GM21367 (cell line): ENCODE data around the gene RNLS.

Experiments
- ATAC-seq: cut with Tn5 transposase; IDR thresholded peaks from one replicate; pipeline ENCODE4 v1.9.1; 2021; ENCODE audit not compliant: unreplicated experiment

The RNLS gene

DNA sequence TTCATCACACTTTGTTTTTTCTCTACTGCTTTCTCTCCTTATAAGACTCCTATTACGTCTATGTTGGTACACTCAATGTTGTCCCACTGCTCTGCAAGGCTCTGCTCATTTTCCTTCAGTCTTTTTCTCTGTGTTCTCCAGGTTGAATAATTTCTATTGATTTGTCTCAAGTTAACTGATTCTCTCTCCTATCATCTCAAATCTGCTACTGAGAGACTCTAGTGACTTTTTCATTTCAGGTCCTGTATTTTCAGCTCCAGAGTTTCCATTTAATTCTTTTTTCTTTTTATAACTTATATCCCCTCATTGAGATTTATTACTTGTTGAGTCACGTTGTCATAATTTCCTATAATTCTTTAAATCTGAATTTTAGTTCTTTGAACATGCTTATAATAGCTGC is 100.9 kb downstream of the RNLS start:
- ATAC-seq, result no peak

DNA sequence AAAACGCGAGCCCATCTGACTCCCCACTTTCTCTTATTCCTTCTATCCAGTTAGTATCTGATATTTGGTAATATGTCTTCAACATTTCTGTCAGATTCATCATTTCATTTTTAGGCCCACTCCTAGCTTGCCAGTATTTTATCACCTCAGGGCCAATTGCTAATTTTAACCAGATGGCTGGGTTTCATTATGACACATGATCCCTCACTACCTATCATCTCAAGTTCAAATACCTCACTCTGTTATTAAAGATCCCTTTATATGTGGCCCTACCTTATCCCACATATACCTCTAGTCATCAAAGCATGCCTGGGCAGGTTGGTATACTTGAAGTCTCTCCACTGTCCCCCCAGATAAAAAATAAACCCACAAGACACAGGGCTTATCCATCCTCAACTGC is 104.9 kb downstream of the RNLS start:
- no peak for ATAC-seq

DNA sequence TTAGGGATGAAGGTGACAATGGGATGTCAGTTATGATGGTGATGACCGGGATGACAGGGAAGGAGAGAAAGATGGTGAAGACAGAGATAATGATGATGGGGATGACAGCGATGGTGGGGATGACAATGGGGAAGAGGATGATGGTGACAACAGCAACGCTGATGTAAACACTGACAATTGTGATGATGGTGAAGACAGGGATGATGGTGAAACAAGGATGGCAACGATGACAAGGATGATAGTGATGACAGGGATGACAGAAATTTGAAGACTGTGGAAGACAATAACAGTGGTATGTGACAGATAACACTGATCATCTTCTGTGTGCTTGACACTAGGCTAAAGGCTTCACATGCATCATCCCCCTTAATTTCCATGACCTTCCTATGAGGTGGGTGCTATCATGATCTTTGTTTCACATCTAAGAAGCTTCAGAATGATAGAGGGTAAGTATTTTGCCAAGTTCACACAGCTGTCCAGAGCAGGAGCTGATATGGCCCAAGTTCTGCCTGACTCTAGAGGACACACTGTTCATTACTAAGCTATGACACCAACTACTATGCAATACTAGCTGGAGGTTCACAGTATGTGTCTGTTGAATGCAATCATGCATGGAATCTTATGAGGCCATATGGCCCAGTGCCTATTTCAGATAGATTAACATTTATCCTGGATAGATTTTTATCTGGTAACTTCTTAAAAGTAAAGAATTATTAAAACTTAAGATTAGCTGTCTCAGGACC is 105.6 kb downstream of the RNLS start:
- no peak for ATAC-seq

DNA sequence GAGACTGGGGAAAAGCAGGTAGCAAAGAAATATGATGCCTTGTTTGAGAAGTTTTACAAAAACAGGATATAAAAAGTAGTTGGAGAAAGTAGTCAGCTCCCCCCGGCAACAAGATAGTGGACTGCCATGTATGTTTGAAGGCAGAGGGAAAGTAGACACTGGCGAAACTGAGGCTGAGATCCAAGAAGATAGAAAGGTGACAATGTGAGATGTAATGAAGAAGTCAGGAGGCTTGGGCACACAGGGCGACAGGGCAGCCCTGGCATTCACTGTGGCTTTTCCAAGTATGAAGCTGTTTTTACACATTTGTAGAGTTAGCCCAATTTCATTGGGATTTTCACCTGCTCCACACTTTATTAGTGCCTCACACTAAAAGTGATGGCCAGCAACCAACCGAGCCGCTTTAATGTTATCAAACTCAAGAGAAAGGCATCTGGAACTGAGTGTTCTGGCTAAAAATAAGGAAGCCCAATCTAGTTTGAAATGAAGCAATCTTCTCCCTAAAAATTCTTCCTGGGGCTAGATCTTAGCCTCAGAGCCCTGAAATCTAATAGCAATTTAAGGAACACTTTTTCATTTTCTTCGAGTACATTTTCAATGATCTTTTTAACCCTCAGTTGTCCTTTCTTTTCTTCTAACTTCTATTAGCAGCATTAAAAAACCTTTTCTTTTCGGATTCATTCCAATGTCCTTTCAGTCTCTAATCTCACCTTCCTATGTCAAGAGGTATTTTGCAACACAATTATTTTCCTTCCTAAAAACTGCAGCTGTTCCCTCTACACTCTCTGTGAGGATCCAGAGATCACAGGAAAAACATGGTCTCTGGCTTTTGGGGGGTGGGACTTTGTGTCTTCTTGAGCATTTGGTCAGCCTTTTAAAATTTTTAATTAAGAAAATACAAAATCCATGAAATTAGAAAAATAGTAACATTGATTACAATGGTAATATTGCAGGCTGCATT is 108.0 kb downstream of the RNLS start:
- no peak for ATAC-seq

DNA sequence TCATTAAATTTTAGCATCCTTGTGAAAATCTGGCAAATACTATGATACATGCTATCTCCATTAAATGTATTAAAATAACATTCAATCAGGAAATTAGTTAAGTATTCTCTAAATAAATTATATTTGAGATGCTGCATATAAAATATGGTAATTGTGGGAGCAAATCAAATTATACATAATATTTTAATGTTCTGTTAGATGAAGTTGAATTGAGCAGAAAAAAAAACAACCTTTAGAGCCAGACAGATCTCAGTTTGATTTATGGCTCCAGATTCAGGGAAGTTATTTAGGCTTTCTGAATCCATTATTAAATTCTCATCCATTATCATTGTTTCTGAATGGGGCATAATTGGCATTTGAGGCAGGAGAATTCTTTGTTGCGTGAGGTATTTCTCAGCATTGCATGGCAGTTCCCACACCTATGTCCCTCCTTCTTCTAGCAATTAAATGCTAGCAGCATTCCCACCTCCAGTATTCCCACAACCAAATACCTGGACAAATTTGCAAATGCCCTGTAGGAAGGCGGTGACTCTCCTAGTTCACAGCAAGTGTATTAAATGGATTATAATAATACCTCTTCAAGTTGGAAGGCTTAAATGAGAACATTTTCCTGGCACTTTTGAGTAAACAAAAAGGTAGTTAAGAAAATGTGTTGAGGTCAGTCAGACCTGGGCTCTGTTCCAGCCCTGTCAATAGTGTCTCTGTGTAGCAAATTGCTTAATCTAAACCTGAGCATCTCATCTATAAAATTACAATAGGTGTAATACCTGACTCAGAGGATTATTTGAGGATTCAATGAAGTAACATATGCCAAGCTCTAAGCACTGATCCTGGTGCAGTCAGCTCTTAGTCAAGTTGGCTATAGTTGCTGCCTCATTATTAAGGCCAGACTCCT is 108.9 kb downstream of the RNLS start:
- ATAC-seq, result no peak

DNA sequence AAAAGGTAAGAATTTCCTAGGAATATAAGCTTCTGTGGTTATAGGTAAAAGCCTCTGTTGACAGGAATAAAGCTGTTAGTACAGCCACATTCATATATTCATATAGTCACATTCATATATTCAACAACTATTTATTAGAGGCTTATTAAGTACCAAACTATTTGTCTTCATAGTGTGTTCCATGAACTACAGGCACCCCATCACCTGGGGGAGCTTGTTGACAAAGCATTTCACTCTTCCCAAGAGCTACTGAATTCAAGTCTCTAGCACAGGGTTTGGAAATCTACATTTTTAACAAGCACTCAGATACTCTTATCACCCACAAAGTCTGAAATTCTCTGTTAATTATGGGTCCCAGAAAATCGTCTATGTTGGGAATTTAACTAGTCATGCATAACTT is 110.6 kb downstream of the RNLS start:
- ATAC-seq, result no peak

DNA sequence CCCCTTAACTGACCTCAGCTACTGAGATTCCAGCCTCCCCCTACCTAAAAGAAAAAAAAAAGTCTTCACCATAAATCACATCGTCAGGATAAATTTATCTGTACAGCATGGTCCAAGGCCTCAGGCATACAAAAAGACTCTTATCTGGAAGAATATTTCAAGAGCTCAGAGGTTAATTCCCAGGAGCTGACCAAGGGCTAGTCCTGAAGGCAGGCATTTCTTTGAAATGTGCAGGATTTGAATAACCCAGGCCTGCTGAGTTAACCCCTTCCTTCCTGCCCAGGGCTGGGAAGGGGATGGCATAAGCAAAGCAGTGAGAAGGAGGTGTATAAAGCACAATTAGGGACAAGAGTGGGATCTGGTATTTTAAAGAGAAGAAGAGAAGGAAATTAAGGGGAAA is 111.2 kb downstream of the RNLS start:
- ATAC-seq, result no peak

DNA sequence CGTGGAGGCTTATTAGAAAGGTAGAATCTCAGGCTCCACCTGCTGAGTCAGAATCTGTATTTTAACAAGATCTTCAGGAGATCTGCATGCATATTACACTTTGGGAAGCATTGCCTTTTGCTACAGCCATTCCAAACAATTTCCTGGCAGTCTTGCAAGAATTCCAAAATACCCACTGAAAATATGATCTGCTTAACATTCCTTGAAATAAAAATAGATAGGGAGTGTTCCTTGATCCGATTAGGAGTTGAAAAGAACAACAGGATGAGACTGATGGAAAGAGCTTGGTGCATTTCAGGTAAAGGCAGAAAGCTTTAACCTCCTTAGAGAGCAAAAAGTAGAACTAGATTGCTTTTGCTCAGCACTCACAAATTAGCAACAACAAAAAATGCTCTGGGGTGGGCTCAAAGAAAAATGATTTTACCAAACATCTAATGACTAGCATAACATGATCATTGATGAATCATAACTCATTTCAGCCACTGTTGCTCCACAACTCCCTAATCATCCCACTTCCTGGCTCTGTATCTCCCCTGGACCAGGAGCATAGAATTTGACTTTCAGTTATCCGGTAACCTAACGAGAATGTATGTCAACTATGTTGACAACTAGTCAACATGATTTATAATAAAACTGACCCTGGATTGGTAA is 115.2 kb downstream of the RNLS start:
- ATAC-seq, result no peak

DNA sequence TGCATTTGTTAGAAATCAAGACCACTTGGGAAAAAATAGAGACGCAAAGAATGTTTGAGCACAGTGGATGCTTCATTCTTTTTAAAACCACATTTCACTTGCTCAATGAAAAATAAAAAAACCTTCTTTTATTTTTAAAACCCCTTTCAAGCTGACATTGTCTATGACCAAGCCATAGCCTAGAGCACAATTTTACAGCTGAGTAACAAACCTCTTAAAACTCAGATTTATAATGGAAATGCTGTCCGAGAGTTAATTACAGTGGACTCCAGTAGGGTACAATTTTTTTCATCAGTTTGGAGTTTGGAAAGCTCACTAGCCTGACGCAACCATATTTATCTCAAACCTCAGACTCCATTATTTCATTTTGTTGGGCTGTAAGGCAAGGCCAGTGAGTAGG is 116.3 kb downstream of the RNLS start:
- no peak for ATAC-seq

DNA sequence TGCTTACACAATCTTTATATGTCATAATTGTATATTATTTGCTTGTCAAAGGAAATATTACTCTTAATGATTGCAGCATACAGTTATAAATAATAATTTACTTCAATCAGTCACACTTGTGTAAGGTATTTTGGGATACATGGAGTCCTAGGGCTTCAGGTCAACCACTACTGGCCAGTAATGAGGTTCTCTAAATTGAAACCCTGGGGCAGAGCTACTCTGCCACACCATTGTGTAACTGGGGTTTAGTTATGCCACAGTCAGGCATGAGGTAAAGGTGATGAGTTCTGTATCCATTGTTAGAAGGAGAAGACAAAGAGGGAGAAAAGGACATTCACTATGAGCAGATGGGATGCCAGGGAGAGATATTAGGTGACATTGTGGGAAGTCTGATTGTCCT is 117.4 kb downstream of the RNLS start:
- ATAC-seq, result no peak

DNA sequence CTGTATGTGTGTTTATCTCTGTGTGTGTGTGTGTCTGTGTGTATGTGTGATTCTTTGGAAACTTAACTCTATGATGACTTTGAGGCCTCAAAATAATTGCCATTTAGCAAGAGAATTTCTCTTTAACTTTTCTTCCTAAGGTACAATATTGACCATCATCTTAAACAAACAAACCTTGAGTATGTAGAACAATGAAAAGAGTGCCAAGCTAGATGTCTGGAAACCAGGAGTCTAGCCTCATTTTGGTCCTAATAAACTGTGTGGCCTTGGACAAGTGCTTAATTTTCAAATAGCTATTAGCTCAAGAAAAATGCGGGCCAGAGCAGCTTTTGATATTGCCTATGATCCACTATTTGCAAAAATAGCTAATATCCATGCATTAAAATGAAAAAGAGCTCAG is 119.3 kb downstream of the RNLS start:
- no peak for ATAC-seq

DNA sequence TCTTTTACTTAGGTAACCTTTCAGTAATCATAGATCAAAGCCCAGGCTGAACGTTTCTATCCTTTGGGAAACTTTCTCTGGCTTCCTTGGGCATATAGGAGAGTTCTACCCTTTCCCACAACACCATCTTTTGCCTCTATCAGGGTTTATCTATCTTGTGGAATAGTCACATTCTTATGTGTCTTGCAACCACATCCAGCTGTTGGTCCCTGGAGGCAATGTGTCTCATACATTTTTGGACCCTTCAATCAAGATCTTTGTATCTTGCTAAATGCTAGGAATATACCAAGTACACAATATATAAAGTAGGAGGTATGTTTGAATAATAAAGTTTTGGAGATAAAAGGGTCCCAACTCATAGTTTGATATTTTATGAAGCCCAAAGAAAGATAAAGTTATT is 121.7 kb downstream of the RNLS start:
- no peak for ATAC-seq

DNA sequence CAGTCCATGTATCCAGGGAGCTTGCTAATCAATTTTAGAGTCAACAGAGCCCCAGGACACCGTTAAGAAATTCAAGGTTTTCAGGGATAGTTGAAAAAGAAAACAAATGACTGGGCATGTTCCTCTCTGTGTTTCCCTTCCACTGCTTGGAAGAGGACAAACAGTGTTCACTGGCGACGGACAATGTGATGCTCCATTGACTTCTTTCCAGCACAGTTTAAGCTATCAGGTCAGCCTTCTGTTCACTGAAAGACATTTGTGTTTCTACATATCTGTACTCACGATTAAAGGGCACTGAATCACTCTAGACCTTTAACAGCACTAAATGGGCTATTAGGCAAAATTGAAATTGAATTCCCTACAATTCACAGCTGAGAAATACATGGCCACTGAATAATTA is 123.6 kb downstream of the RNLS start:
- no peak for ATAC-seq

DNA sequence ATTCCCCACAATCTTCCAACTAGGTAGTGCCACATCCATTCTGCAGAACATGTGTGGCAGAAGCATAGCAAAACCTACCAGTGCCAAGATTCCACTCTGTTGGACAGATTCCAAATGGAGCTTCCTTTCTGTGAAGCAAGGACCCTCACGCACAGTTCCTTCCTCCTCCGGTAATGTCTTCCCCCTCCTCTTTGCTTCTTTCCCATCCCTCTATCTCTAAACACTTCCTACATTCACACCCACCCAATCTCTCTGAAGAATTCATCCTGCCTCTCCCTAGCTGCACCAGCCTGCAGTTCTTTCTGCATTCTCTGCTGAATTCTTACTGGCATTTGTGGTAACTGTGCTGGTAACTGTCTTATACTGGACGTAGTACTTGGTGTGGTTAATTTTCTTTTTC is 124.9 kb downstream of the RNLS start:
- ATAC-seq, result no peak

DNA sequence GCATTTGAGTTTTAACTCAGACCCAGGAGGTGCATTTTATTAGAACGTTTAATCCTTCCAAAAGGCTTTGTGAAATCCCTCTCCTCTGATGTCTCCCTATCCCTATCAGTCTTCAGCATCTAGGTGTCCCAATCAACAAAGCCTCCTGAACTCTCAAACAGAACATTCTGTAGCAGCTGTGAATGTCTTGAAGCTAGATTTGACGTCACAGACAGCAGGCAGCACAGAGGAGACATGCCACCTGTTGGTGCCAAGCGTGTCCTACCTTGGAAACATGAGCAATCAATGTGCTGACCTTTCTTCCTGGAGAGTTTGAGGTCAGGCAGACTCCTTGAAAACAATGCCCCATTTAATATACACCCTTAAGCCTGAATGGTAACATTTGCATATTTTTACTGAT is 125.5 kb downstream of the RNLS start:
- no peak for ATAC-seq

DNA sequence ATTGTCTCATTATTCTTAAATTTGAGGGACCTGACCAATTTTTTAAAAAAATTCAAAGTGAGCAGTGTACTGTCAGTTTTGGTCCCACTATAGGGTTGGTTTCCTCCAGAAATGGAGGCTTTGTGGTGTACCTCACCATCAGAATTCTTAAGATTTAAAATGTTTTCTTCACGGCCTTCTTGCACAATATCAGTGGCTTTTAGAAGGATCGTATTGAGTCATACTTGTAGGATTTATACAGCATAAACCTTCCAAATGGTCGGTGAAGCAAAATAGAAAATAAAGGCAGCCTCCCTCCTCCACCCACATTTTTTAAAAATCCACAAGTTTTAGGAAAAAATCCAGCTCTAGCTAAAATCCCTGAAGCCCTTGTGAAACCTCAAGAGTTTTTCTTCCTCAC is 126.4 kb downstream of the RNLS start:
- no peak for ATAC-seq

DNA sequence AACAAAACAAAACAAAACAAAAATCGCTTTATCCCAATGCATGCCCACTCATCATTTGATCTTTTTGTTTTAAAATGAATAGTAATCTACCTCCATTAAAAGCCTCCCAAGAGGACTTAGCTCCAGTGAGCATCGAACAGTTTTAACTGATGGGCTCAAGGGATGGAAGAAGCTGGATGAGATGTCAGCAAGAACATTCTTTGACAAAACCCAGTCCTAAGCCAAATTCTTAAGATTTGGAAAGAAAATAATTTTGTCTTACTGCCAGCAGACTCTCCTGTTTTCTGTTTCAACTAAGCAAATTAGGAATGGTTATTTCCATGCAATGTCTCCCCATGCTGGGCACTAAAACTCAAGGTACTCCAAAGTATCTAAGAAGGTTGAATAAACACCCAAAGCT is 127.3 kb downstream of the RNLS start:
- ATAC-seq, result no peak

DNA sequence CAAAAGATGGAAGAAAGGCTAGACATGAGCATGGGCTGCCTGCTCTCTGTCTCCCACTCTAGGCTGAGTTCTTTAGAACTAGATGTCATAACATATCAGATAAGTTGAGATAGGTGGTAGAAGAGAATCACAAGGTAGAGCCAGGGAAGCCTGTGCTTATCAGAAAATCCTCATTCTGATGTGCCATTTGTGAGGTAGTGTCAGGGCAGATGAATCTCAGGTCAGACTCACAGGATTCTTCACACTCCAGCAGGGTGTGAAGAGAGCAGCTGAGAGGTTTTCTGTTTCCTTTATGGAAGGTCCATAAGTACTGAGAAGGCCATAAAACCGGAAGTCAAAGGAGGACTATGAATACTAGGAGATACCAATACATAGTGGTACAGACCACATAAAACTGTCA is 132.9 kb downstream of the RNLS start:
- ATAC-seq, result no peak

DNA sequence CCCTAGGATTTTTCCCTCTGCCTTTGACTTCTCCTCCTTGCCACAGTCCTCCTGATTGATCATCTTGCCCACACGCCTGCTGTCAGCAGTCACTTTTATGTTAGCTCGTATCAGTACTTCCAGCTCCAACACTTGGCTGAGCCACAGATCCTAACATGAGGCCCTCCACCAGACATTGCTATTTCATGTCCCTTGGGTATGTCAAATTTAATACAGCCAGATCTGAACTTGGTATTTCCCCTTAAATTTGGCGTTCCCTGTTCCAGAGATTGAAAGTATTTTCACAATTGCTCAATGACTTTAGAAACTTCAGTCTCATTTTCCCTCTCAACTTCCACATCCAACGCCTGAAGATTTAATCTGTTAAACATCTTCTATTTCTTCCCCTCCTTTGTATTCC is 140.4 kb downstream of the RNLS start:
- ATAC-seq, result no peak

DNA sequence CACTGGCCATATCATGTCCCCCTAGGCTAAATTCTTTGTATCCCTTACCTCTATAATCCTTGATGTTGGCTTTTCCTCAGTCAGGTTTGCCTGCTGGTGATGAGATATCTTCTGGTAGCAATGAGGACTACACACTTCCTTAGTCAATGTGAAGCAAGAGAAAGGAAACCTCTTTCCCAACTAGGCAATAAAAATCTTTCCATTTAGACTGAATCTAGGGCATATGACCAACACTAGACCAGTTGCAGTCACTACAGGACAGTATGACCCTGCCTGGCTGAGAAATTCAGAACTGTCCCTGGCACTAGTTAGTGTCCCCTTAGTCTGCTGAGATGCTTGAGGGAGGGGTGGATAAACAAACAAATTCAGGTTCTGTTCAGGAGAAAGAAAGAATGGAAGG is 142.6 kb downstream of the RNLS start:
- no peak for ATAC-seq

DNA sequence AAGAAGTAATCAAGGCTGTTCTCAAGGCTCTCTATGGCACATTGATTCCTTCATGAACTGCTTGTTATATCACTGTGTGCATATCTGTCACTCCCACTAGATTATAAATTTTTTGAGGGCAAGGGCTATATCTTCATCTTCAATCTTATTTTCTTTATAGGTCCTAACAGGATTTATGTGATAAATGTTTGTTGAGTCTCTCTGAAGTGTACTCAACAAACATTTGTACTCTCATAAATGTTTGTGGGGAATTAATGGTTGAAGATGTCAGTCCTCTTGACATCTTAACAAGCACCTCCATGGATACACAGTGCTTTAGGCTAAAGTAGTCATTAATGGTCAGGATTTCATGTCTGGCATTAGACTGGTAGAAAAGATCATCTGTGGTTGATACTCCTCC is 143.2 kb downstream of the RNLS start:
- ATAC-seq, result no peak
